SH-SY5Y (cell line): ENCODE data around the gene ADGRE2.

ENCODE experiments used
- GATA2 ChIP-seq: IDR thresholded peaks from 2 replicates; pipeline ENCODE4 v1.6.1; 2011; ENCODE audit warnings: mild to moderate bottlenecking, low read depth, low read length
- GATA3 ChIP-seq: IDR thresholded peaks from 2 replicates; pipeline ENCODE4 v1.6.1; 2011; ENCODE audit warnings: low read depth, mild to moderate bottlenecking, low read length, moderate library complexity

DNA sequence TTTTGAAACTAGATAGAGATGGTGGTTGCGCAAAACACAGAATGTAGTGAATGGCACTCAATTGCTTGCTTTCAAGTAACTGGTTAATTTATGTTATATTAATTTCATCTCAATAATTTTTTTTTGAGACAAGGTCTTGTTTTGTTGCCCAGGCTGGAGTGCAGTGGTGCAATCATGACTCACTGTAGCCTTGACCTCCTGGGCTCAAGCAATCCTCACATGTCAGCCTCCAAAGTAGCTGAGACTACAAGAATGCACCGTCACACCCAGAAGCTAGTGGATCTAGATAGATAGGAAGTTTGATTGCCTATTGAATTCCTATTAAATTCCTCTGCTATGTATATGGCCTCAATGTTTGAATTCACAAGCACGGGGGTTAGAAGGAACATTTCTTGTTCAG lies 26.4 kb upstream of the ADGRE2 start:
- TF ChIP-seq GATA3 (no peak), GATA2 (no peak)
